GM19455 (cell line): ENCODE results near the gene DCLK3.

Source experiments
- ATAC-seq: cut with Tn5 transposase; IDR thresholded peaks from one replicate; pipeline ENCODE4 v1.9.1; 2021; ENCODE audit not compliant: unreplicated experiment

The DCLK3 gene

DNA sequence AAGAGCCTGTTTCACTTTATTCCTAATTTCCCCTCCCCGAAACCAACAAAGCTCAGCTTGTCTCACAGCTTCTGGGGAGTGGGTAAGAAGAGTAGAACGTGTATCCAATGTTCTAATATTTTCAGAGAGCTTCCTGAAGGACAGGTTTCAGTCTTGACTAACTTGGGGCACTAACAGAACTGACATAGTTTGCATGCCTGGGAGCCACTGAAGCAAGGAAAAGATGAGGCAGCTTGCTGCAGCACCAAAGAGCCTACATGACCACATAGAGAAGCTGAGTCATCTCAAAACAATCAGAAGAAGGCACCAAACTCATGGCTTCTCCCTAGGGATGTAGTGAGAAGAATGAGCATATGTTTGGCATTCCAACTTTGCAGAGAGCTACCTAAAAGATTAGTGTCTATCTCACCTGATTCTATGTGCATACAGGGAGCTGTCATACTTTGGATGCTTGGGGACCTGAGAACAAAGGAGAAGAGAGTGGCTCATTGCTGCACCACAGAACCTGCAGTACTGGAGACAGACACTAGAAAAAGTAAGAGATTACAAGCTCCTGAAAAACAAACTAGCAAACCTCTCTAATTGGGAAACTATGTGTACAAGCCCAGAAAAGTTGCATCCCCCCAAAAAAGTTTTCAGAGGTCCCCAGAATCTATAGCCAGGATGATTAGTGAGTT is 86.9 kb downstream of the DCLK3 start:
- no peak for ATAC-seq

- no peak for ATAC-seq
Measured at GRCh38 chr3:36674816-36675215, 89.5 kb downstream of the DCLK3 start.

DNA sequence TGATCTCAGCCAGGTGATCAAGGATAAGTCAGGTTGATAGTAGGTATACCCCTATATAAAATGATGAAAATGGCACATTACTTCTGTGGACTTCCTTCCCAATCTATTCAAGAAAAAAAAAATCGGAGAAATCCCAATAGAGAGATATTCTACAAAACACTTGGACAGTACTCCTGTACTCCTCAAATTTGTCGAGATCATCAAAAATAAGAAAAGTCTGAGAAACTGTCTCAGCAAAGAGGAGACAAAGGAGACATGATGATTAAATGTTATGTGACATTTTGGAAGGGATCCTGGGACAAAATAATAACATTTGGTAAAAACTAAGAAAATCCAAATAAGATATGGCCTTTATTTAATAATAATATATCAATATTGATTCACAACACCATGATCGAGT is 94.6 kb downstream of the DCLK3 start:
- no peak for ATAC-seq

GRCh38 chr3:36666166-36666565 is 98.2 kb downstream of the DCLK3 start:
- no peak for ATAC-seq

- no peak for ATAC-seq
Measured at GRCh38 chr3:36663666-36664291, 100.6 kb downstream of the DCLK3 start.

GRCh38 chr3:36662626-36663025 is 101.7 kb downstream of the DCLK3 start:
- no peak for ATAC-seq
